Natural killer cell (primary cell): ENCODE measurements around the gene GSG1L. TPM values are rescaled to one million over a fixed set of nuclear protein-coding genes. Genes with fewer than 3 reads are reported as not detected.

Experiments
- ATAC-seq, 3 donors: fragments of 150-1000 bp in 2 of 3; fragments of 200-7000 bp in 1 of 3; cut with Tn5 transposase; 1 replicate in 1 of 3; 2 replicates in 2 of 3; pipeline ENCODE4 v1.10.0; 2021; ENCODE audit warnings: mild to moderate bottlenecking in 2 of 3, moderate library complexity in 2 of 3
- DNase-seq, 2 donors: peaks; one replicate each; pipeline versions ENCODE4 v3.0.0 to v3.0.0-alpha.2; 2013 to 2021; ENCODE audit warnings: mixed read lengths in 1 of 2
- H3K27ac ChIP-seq: one replicate; pipeline ENCODE4 v1.5.1; 2013; ENCODE audit warnings: mild to moderate bottlenecking, low read length
- H3K27me3 ChIP-seq: one replicate; pipeline ENCODE4 v1.6.1; 2013; ENCODE audit warnings: low read length; ENCODE audit not compliant: control insufficient read depth, insufficient read depth
- H3K36me3 ChIP-seq: one replicate; pipeline ENCODE4 v1.6.1; 2013; ENCODE audit warnings: low read length; ENCODE audit not compliant: control insufficient read depth, insufficient read depth
- H3K4me1 ChIP-seq: one replicate; pipeline ENCODE4 v1.6.1; 2013; ENCODE audit warnings: low read length; ENCODE audit not compliant: control insufficient read depth, insufficient read depth
- H3K4me3 ChIP-seq: one replicate; pipeline ENCODE4 v1.5.1; 2013; ENCODE audit warnings: low read length
- H3K9me3 ChIP-seq: one replicate; pipeline ENCODE4 v1.6.1; 2013; ENCODE audit warnings: low read length; ENCODE audit not compliant: control insufficient read depth, insufficient read depth
- H3K27ac Mint-ChIP-seq, 2 donors: one replicate each; pipeline ENCODE4 v1.8.0; 2022; ENCODE audit warnings: mild to moderate bottlenecking in 2 of 2, mixed read lengths in 2 of 2, moderate library complexity in 1 of 2
- H3K27me3 Mint-ChIP-seq, 2 donors: one replicate each; pipeline ENCODE4 v1.8.0; 2022; ENCODE audit warnings: low read depth in 2 of 2, mixed read lengths in 2 of 2
- H3K36me3 Mint-ChIP-seq: one replicate; pipeline ENCODE4 v1.8.0; 2022; ENCODE audit warnings: mixed read lengths
- H3K4me1 Mint-ChIP-seq, 2 donors: one replicate each; pipeline ENCODE4 v1.8.0; 2022; ENCODE audit warnings: mixed read lengths in 2 of 2
- H3K4me3 Mint-ChIP-seq: one replicate; pipeline ENCODE4 v1.8.0; 2022; ENCODE audit warnings: mild to moderate bottlenecking, moderate library complexity, mixed read lengths
- H3K9me3 Mint-ChIP-seq, 2 donors: one replicate each; pipeline ENCODE4 v1.8.0; 2022; ENCODE audit warnings: mixed read lengths in 2 of 2
- WGBS: methylation state at CpG from one replicate; pipeline ENCODE4 v1.1.7; 2013; ENCODE audit warnings: missing lambda C conversion rate; ENCODE audit not compliant: insufficient coverage; 5-methylcytosine and 5-hydroxymethylcytosine counted together
- intact Hi-C: fragments of 100-400 bp; cut with micrococcal nuclease; formaldehyde crosslinking; loops from one replicate; pipeline ENCODE4 v1.14.2; 2022
- total RNA-seq, 4 donors: library from RNA; stranded (reverse); fragments of 120-200 nt in 1 of 4; gene quantifications; one replicate each; pipeline versions ENCODE4 v1.2.3 to v1.2.4, GENCODE V29; 2013 to 2022
- TF ChIP-seq, protein P1 (sequence below): fragments of 200-600 bp; IDR thresholded peaks from one replicate; pipeline ENCODE4 v1.8.0; 2022; ENCODE audit warnings: antibody characterized with exemption

The GSG1L gene
- total RNA-seq, 3 donors from 2014 or later (not counting 1 experiment from before 2014, with no cell fraction given), result 0.25 TPM; not detected in 2

DNA sequence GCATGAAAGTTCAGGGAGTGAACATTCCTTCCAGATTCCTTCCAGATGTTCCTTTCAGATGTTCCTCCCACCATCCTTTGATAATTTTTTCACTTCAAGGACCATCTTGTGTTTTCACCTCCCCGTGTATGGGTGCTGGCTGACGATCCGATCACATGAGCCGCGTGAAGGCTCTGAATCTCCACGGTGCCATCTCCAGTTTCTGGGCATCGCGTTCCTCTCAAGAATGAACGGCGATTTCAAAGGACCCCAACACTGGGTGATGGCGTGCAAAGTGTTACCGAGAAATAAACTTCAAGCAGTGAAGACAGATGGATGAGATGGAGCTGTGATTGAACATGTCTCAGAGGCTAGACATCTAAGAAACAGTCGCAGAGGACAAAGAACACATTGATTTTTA, 245.3 kb downstream of the GSG1L start:
- Mint-ChIP-seq H3K27me3 (peaks cover 6 to 17% of the 10 kb centered on the region in 2 donors), H3K36me3 (no peaks in the 10 kb centered on the region), H3K9me3 (no peaks in the 10 kb centered on the region), H3K27ac (no peak overlapping the region), H3K4me3 (no peak overlapping the region), H3K4me1 (no peaks in the 10 kb centered on the region)
- no peak overlapping the region for H3K27ac ChIP-seq
- WGBS, result 83% methylated on average over 13 of the region's 13 CpGs
- TF ChIP-seq, protein P1, sequence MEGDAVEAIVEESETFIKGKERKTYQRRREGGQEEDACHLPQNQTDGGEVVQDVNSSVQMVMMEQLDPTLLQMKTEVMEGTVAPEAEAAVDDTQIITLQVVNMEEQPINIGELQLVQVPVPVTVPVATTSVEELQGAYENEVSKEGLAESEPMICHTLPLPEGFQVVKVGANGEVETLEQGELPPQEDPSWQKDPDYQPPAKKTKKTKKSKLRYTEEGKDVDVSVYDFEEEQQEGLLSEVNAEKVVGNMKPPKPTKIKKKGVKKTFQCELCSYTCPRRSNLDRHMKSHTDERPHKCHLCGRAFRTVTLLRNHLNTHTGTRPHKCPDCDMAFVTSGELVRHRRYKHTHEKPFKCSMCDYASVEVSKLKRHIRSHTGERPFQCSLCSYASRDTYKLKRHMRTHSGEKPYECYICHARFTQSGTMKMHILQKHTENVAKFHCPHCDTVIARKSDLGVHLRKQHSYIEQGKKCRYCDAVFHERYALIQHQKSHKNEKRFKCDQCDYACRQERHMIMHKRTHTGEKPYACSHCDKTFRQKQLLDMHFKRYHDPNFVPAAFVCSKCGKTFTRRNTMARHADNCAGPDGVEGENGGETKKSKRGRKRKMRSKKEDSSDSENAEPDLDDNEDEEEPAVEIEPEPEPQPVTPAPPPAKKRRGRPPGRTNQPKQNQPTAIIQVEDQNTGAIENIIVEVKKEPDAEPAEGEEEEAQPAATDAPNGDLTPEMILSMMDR, result no peak
- DNase-seq, result no peak
- no peak overlapping the region for H3K4me3 ChIP-seq
- intact Hi-C loops, result no loop called here
- H3K4me1 ChIP-seq, result no peaks in the 10 kb centered on the region
- ATAC-seq, result no peak
- no peaks in the 10 kb centered on the region for H3K36me3 ChIP-seq
- no peaks in the 10 kb centered on the region for H3K27me3 ChIP-seq
- no peaks in the 10 kb centered on the region for H3K9me3 ChIP-seq

DNA sequence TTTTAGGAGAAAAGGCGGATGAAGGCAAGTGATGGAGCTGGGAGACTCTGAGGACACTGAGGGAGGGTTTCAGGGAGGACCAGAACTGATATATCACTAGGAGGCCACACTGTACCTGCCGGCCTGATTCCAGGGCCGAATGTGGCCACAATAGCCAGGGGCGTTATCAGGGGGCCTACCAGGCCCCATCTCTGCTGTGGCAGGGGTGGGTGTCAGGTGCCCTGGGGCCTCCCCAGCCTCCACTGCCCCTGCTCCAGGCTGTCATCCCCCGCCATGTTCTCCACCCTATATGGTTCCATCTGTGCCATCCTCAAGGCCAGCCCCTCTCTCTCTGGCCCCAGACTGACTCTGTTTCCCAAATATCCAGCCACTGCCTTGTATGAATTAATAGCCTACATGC, 246.5 kb downstream of the GSG1L start:
- Histone ChIP-seq H3K27me3 (no peaks in the 10 kb centered on the region), H3K36me3 (no peaks in the 10 kb centered on the region), H3K4me3 (no peak overlapping the region), H3K4me1 (no peaks in the 10 kb centered on the region), H3K27ac (no peak overlapping the region), H3K9me3 (no peaks in the 10 kb centered on the region)
- no peak for ATAC-seq
- no peaks in the 10 kb centered on the region for H3K4me1 Mint-ChIP-seq
- intact Hi-C loops, result no loop called here
- no peak for DNase-seq
- no peaks in the 10 kb centered on the region for H3K9me3 Mint-ChIP-seq
- no peaks in the 10 kb centered on the region for H3K36me3 Mint-ChIP-seq
- H3K4me3 Mint-ChIP-seq, result no peak overlapping the region
- H3K27ac Mint-ChIP-seq, result no peak overlapping the region
- TF ChIP-seq, protein P1, result no peak
- H3K27me3 Mint-ChIP-seq, result peaks cover 6 to 17% of the 10 kb centered on the region in 2 donors
- WGBS, result 85% methylated on average over 5 of the region's 5 CpGs

DNA sequence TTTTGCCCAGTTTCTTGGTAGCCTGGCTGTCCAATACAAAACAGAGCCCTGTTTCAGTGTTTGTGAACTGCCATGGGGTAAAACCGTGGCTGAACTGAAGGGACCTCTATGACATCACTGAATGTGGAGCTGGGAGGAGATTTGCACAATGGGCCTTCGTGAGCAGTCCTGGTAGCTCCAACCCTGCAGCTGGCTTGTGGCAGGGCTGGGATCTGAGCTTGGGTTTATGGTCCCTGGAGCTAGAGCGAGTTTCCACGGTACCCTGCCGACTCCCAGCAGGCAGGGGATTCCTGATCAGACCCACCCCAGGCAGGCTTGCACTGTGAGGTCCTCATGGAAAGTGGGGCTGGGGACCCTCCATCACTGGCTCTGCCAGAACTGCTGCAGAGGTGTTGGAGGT, 247.0 kb downstream of the GSG1L start:
- H3K9me3 ChIP-seq, result no peaks in the 10 kb centered on the region
- no peak overlapping the region for H3K27ac Mint-ChIP-seq
- H3K27me3 ChIP-seq, result no peaks in the 10 kb centered on the region
- TF ChIP-seq, protein P1, result no peak
- no peaks in the 10 kb centered on the region for H3K36me3 ChIP-seq
- H3K27me3 Mint-ChIP-seq, result peaks cover 6 to 17% of the 10 kb centered on the region in 2 donors
- H3K4me1 ChIP-seq, result no peaks in the 10 kb centered on the region
- H3K4me3 ChIP-seq, result no peak overlapping the region
- intact Hi-C loops, result no loop called here
- no peak overlapping the region for H3K27ac ChIP-seq
- H3K4me3 Mint-ChIP-seq, result no peak overlapping the region
- ATAC-seq (no peak), DNase-seq (no peak)
- H3K36me3 Mint-ChIP-seq, result no peaks in the 10 kb centered on the region
- 69% methylated on average over 5 of the region's 5 CpGs for WGBS
- H3K9me3 Mint-ChIP-seq, result no peaks in the 10 kb centered on the region
- H3K4me1 Mint-ChIP-seq, result no peaks in the 10 kb centered on the region

DNA sequence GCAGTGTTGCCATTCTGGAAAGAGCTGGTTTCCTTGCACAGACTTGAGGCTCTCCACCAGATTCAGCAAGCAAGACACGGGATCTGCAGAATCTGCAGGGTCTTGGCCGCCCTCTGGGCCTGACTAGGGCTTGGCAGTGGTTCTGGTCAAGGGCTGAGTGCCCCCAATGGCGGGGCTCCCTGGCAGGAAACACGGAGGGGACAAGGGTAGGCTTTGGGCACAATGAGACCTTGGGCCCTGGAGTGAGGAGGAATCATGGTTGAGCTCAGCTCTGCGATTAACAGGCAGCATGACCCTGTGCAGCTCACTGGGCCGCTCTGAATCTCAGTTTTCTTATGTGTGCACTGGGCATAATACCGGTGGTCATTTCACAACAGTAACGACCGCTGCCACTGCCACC, 249.9 kb downstream of the GSG1L start:
- no peak overlapping the region for H3K27ac Mint-ChIP-seq
- H3K36me3 ChIP-seq, result no peaks in the 10 kb centered on the region
- H3K9me3 Mint-ChIP-seq, result no peaks in the 10 kb centered on the region
- H3K4me1 Mint-ChIP-seq, result no peaks in the 10 kb centered on the region
- no peaks in the 10 kb centered on the region for H3K4me1 ChIP-seq
- ATAC-seq (no peak), DNase-seq (no peak)
- H3K27me3 Mint-ChIP-seq, result peaks cover 4 to 10% of the 10 kb centered on the region in 2 donors
- intact Hi-C loops, result no loop called here
- H3K27me3 ChIP-seq, result no peaks in the 10 kb centered on the region
- TF ChIP-seq, protein P1, result no peak
- H3K4me3 Mint-ChIP-seq, result no peak overlapping the region
- H3K36me3 Mint-ChIP-seq, result no peaks in the 10 kb centered on the region
- WGBS, result 86% methylated on average over 9 of the region's 9 CpGs
- H3K4me3 ChIP-seq, result no peak overlapping the region
- H3K9me3 ChIP-seq, result no peaks in the 10 kb centered on the region
- no peak overlapping the region for H3K27ac ChIP-seq
